GM21529 (cell line): ENCODE data around the gene HELB.

Experiments used
- ATAC-seq: cut with Tn5 transposase; IDR thresholded peaks from one replicate; pipeline ENCODE4 v1.9.1; 2021; ENCODE audit not compliant: unreplicated experiment

The HELB gene

GRCh38 chr12:66359300-66359699 lies 57.0 kb downstream of the HELB start:
- ATAC-seq: no peak

- no peak for ATAC-seq
Measured at GRCh38 chr12:66361703-66362102, 59.4 kb downstream of the HELB start.

GRCh38 chr12:66365718-66366490 lies 63.6 kb downstream of the HELB start:
- no peak for ATAC-seq

- ATAC-seq: no peak
Measured at GRCh38 chr12:66367015-66367667, 64.8 kb downstream of the HELB start.

GRCh38 chr12:66371982-66372381 lies 69.7 kb downstream of the HELB start:
- no peak for ATAC-seq

- ATAC-seq: no peak
Measured at GRCh38 chr12:66375560-66375959, 73.3 kb downstream of the HELB start.

GRCh38 chr12:66379616-66380015 lies 77.3 kb downstream of the HELB start:
- no peak for ATAC-seq

- ATAC-seq: no peak
Measured at GRCh38 chr12:66380769-66381535, 78.7 kb downstream of the HELB start.

- ATAC-seq: no peak
Measured at GRCh38 chr12:66387117-66387516, 84.8 kb downstream of the HELB start.
